Ammon's horn (tissue), 1 donor: Measurements from ENCODE around the gene CCDC77.

Source experiments
- DNase-seq: peaks from one replicate; pipeline ENCODE4 v3.0.0-alpha.2; 2016; ENCODE audit warnings: low spot score

CCDC77 gene

DNA sequence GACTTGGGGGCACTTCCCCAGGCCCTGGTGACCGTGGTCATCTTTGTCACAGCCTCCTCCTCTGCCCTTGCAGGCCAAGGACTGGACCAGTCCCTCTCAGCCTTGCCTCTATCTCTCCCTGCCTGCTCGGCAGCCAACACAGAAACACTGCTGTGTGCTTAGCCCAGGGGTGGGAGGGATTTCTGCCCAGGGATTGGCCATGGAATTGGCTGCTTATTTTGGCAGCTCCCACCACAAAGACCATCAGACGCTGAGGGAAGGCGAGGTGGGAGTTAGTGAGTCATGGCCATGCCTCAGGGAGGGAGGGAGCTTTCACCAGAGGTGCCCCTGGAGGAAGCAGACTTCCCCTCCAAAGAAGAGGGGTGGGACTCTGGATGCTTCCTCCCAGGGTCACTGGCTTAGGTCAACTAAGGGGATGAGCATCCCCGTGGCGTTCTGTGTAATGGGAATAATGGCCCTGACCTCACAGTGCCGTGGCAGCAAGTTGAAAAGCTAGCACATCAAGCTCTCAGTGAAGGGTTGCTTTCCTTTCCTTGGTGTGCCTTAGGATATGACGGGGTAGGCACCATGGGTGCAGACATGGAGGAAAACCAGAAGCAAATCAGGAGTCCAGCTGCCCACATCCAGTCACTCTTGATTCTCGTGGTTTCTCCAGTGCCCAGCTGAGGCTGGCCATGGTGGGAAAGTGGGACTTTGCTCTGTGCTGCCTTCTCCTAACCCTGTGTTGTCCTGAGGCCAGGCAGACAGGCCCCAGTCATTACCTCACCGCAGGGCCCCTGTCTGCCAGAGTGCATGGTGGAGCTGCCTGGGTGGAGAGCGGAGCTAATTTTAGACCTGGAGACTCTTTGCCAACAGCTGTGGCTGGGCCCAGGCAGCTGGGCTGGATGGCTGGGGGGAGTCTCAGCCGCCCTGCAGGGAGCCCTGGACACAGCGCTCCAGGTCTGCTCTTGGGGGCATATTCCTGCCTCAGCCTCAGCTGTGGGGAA lies 79.7 kb downstream of the CCDC77 start:
- peak; percentile 30 for DNase-seq

DNA sequence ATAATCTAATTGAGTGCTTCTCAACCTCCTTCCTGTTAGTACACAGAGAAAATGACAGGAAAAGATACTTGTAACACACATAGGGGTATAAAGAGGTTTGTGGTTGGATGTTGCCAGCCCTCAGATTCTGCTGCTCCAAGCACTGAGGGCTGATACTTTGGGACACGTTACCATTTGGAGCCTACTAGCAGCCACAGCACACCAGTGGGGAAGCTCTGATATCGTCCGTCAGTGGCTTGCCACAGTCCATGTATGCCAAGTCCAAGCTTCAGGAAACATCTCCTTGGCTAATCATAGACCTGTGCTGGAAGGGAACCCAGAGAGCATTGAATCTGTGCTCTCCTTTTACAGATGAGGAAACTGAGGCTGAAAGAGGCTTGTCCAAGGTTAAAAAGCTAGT lies 80.6 kb downstream of the CCDC77 start:
- DNase-seq: no peak

DNA sequence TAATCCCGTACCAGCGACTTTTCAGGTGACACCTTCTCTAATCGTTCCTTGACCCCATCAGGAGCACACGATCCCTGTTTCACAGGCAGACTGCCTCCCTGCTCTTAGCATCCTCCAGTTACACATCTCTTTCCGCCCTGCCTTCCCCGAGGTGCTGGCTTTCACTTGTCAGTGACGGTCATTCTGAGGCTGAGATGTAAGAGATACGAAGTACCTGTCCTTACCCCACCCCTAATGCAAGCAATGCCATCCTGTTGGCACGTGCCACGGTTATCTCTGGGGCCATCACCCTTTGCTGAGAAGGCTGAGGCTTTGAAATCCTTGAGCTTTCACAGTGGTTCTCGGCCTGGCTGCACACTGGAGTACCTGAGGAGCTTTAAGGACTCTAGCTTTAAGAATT lies 82.7 kb downstream of the CCDC77 start:
- no peak for DNase-seq

DNA sequence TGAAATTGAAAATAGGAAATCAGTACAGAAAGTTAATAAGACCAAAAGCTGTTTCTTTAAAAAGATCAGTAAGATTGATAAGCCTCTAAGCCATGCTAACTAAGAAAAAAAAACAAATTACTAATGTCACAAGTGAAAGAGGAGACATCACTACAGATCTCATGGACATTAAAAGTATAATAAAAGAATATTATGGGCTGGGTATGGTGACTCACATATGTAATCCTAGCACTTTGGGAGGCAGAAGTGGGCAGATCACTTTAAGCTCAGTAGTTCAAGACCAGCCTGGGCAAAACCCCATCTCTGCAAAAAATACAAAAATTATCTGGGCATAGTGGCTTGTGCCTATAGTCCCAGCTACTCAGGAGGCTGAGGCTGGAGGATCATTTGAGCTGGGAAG lies 88.8 kb downstream of the CCDC77 start:
- DNase-seq: no peak
